NCI-H524 (cell line): ENCODE results near the gene CFHR2.

Experiments
- DNase-seq, 2 experiments: peaks; one replicate each; lab custom pipeline; 2025; lab: John Stamatoyannopoulos, UW

Gene CFHR2

DNA sequence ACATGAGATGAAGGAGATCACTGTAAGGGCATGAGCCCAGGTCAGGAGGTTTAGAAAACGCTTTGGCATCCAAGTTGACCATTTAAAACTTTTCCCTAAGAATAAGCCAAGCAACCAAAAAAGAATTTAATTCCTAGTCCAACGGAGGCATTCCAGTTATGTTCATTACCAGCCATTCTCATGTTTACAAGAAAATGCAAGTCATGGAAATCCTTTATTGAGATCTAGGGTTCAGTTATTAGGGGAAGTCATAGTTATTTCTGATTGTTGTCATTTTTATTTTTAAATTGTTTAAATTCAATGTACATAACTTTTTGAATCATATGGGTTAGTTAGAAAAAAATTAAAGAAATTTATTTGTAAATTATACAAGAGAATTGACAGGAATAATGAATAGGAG, 58.3 kb downstream of the CFHR2 start:
- DNase-seq, result no peak

DNA sequence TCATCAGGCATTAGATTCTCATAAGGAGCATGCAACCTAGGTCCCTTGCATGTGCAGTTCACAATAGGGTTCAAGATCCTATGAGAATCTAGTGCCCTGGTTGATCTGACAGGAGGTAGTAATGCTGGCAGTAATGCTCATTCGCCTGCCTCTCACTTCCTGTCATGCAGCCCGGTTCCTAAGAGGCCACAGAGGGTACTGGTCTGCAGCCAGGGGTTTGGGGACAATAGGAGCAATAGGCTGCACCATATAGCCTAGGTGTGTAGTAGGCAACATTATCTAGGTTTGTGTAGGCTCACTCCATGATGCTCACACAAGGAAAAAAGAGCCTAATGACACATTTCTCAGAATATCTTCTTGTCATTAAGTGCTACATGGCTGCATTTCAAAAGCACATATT, 59.6 kb downstream of the CFHR2 start:
- DNase-seq, result no peak

DNA sequence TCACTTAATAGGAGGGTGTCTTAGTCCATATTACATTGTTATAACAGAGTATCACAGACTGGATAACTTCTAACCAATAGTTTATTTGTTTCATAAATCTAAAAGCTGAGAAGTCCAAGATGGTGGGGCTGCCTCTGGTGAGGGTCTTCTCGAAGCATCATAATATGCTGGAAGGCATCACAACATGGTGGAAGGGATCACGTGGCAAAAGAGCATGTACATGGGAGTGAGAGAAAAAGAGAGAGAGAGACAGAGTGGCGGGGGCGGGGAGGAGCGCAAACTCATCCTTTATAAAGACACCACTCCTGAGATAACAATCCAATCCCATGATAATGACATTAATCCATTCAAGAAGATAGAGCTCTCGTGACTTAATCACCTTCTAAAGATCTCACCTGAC, 65.3 kb downstream of the CFHR2 start:
- no peak for DNase-seq
